ENCODE results near the gene IRS2. TPM values are rescaled to one million over a fixed set of nuclear protein-coding genes. Genes with fewer than 3 reads are reported as not detected.

Gene IRS2
- total and polyA plus RNA-seq, 2 of the 8 experiments (the other 6 are each of a cell fraction or from before 2014, with no cell fraction given): 2.6 to 17.0 TPM

DNA sequence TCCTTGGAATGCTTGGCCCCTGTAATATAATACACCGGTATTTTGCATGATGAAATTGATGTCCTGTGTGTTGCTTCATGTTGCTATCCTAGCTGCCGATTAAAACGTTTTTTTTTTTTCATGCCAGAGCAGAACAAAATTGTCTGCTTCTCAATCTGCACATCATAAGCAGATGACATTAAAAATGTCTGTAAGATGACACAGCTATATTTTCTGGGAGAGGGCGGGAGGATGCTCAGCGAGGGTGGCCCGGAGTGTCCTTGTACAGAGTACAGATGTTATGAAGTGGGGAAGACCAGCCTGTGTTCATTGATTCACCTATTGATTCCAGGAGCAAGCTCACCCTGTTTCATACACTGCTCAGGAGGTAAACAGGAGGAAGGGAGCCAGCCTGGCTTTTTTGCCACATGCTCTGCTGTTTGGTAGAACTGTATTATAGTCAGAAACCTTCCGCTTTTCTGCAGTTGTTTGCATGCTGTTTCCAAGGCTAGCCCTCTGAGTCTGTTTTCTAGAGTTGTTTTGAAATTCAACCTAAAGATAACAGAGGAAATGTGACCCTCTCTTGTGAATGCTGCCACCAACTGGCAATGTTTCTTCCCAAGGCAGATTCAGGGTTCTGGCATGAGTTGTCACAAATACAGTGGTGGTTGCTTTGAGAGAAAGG, 4.7 kb upstream of the IRS2 start:
- Histone ChIP-seq H3K4me3 (ENCODE audit: extremely low read depth in 1 of 4, insufficient read depth in 2 of 4, low read depth in 3 of 4, low read length in 4 of 4) (no peak overlapping the region), H3K56ac (replicated peaks; ENCODE audit: insufficient read length, low read depth, low read length) (no peak overlapping the region), H3K18ac (ENCODE audit: extremely low read depth, low read length) (no peak overlapping the region), H3K36me3 (ENCODE audit: control insufficient read depth in 2 of 4, insufficient read depth in 4 of 4, low read length in 3 of 4) (no peaks in the 10 kb centered on the region), H2BK5ac (ENCODE audit: low read depth, low read length) (no peak overlapping the region), H3K27me3 (replicated peaks in 1 of 4; ENCODE audit: control insufficient read depth in 3 of 4, extremely low read depth in 1 of 4, insufficient read depth in 3 of 4, low read length in 3 of 4) (no peaks in the 10 kb centered on the region), H2AFZ (ENCODE audit: low read length) (0 out of 2 replicates have a peak overlapping the region, but pooled peaks have one; percentile 21), H4K8ac (ENCODE audit: extremely low read depth, insufficient read depth, low read length) (no peak overlapping the region), H4K91ac (replicated peaks; ENCODE audit: insufficient read length, low read length) (no peak overlapping the region), H3K9ac (replicated peaks in 1 of 4; ENCODE audit: extremely low read depth in 1 of 4, low read depth in 3 of 4, low read length in 3 of 4) (peak overlapping the region in 1 of 4 experiments; percentile 13; a peak in 1 of 7 replicates), H2BK120ac (replicated peaks; ENCODE audit: low read depth, low read length) (no peak overlapping the region), H2AK5ac (ENCODE audit: low read depth, low read length) (no peak overlapping the region), H3K14ac (ENCODE audit: insufficient read length) (no peak overlapping the region), H3K23me2 (ENCODE audit: low read depth, low read length) (no peaks in the 10 kb centered on the region), H3K4me2 (ENCODE audit: insufficient read depth in 1 of 2, low read depth in 2 of 2, low read length in 2 of 2) (0 out of 4 replicates have a peak overlapping the region, but pooled peaks of 1 of the 2 experiments have one; percentile 30), H3K23ac (ENCODE audit: insufficient read length) (no peak overlapping the region), H2BK12ac (ENCODE audit: low read depth, low read length) (no peak overlapping the region), H2BK20ac (ENCODE audit: low read length) (no peak overlapping the region), H3K27ac (ENCODE audit: low read depth, low read length) (no peak overlapping the region), H3K79me2 (ENCODE audit: control insufficient read depth in 1 of 2, insufficient read depth in 2 of 2, low read length in 2 of 2) (no peaks in the 10 kb centered on the region), H3K9me3 (ENCODE audit: insufficient read depth in 2 of 2, low read depth in 1 of 2, low read length in 1 of 2) (no peaks in the 10 kb centered on the region), H3K79me1 (ENCODE audit: low read depth, low read length) (no peaks in the 10 kb centered on the region; the same call in 1 of the 2 replicates), H2BK15ac (ENCODE audit: low read length) (no peak overlapping the region), H3K4me1 (replicated peaks in 1 of 4; ENCODE audit: control insufficient read depth in 3 of 4, insufficient read depth in 4 of 4, low read length in 3 of 4) (peaks cover 0 to 4% (median 4%) of the 10 kb centered on the region in 4 experiments; a peak in 4 of 7 replicates), H4K5ac (ENCODE audit: insufficient read length, low read depth, low read length) (no peak overlapping the region), H3K4ac (replicated peaks; ENCODE audit: insufficient read length, low read depth, low read length) (no peak overlapping the region), H4K20me1 (replicated peaks in 1 of 2; ENCODE audit: control insufficient read depth in 1 of 2, insufficient read depth in 2 of 2, low read length in 2 of 2) (no peaks in the 10 kb centered on the region)
- no peak for DNase-seq (ENCODE audit: low read depth in 1 of 2, low spot score in 2 of 2)
- ChIA-PET CTCF (ENCODE audit: partially characterized antibody) (interaction anchor here (0.6 to 2.8 kb wide), 7 partner anchors 13 to 854 kb away, joined by 3 to 8 read pairs (median 3); no protein-coding TSS in a partner anchor), POLR2A (ENCODE audit: partially characterized antibody) (interaction anchor here (0.7 kb wide), 1 partner anchor 608 kb away, joined by 3 read pairs; no protein-coding TSS in a partner anchor)
- TF ChIP-seq RAD21 (IDR thresholded peaks at IDR 0.05 in 1 of 2, conservative IDR thresholded peaks at IDR 0.05 in 1 of 2; ENCODE audit: low read depth in 2 of 2, low read length in 2 of 2): peak; percentile 60 to 66
- TF ChIP-seq GABPA (IDR thresholded peaks at IDR 0.05; ENCODE audit: borderline replicate concordance, insufficient read depth, low read length): no peak
- no peak for TF ChIP-seq CHD2 (IDR thresholded peaks at IDR 0.05; ENCODE audit: low read length)
- peak in 2 of 3 experiments; percentile 46 to 65; a peak in 3 of 4 replicates for TF ChIP-seq CTCF (IDR thresholded peaks at IDR 0.05; ENCODE audit: control extremely low read depth in 1 of 3, insufficient read depth in 1 of 3, low read depth in 1 of 3, low read length in 3 of 3)
- no peak for TF ChIP-seq PHF8 (conservative IDR thresholded peaks at IDR 0.05; ENCODE audit: low read depth, low read length)
- WGBS, 2 experiments (ENCODE audit: extremely low coverage in 1 of 2, insufficient coverage in 1 of 2, insufficient read length in 1 of 2, insufficient replicate concordance in 2 of 2, low coverage in 1 of 2, low lambda C conversion rate in 2 of 2, missing lambda C conversion rate in 1 of 2): 59% methylated on average over 7 of the region's 7 CpGs; no CpG with 5 or more reads in 1 of the 2 experiments
- FAIRE-seq: peak; percentile 86

All from H1 (cell line).